Loucy (cell line): ENCODE results near the gene HPSE2.

Source experiments
- H2AFZ ChIP-seq: fragments of 200-600 bp; sonication (generic); 2 replicates; pipeline ENCODE4 v1.6.0; 2016; ENCODE audit warnings: antibody characterized with exemption, mild to moderate bottlenecking, low read length, moderate library complexity
- H3F3A ChIP-seq: fragments of 200-600 bp; 2 replicates; pipeline ENCODE4 v1.6.0; 2016; ENCODE audit warnings: antibody characterized with exemption, low read depth, mild to moderate bottlenecking
- H3K27me3 ChIP-seq: fragments of 200-600 bp; sonication (generic); 2 replicates; pipeline ENCODE4 v1.6.1; 2014; ENCODE audit warnings: low read length, mild to moderate bottlenecking; ENCODE audit not compliant: insufficient read depth, poor library complexity, severe bottlenecking
- H3K36me3 ChIP-seq: fragments of 200-600 bp; sonication (generic); 2 replicates; pipeline ENCODE4 v1.6.1; 2016; ENCODE audit warnings: low read length; ENCODE audit not compliant: insufficient read depth
- H3K4me1 ChIP-seq: fragments of 200-600 bp; sonication (generic); 2 replicates; pipeline ENCODE4 v1.5.1; 2014; ENCODE audit warnings: low read length, mild to moderate bottlenecking; ENCODE audit not compliant: insufficient read depth, poor library complexity, severe bottlenecking
- H3K4me2 ChIP-seq: fragments of 200-600 bp; sonication (generic); 2 replicates; pipeline ENCODE4 v1.6.0; 2014; ENCODE audit warnings: antibody characterized with exemption, low read length, low read depth, mild to moderate bottlenecking; ENCODE audit not compliant: poor library complexity, severe bottlenecking
- H3K4me3 ChIP-seq: fragments of 200-600 bp; sonication (generic); 2 replicates; pipeline ENCODE4 v1.5.1; 2014; ENCODE audit warnings: low read length, mild to moderate bottlenecking, mixed read lengths; ENCODE audit not compliant: poor library complexity, severe bottlenecking
- H3K79me2 ChIP-seq: fragments of 200-600 bp; sonication (generic); 2 replicates; pipeline ENCODE4 v1.6.1; 2014; ENCODE audit warnings: low read length; ENCODE audit not compliant: insufficient read depth
- H3K9ac ChIP-seq: fragments of 200-600 bp; sonication (generic); 2 replicates; pipeline ENCODE4 v1.6.0; 2014; ENCODE audit warnings: mild to moderate bottlenecking, low read depth, low read length, moderate library complexity; ENCODE audit not compliant: poor library complexity, severe bottlenecking
- H3K9me2 ChIP-seq: fragments of 200-600 bp; sonication (generic); replicated peaks from 2 replicates; pipeline ENCODE4 v1.6.1; 2016; ENCODE audit warnings: low read depth, low read length, mixed read lengths
- H3K9me3 ChIP-seq: fragments of 200-600 bp; sonication (generic); 2 replicates; pipeline ENCODE4 v1.6.1; 2014; ENCODE audit warnings: mild to moderate bottlenecking, antibody characterized with exemption, low read length, low read depth; ENCODE audit not compliant: insufficient read depth
- H4K20me1 ChIP-seq: fragments of 200-600 bp; sonication (generic); 2 replicates; pipeline ENCODE4 v1.6.0; 2014; ENCODE audit warnings: antibody characterized with exemption, low read length, mild to moderate bottlenecking; ENCODE audit not compliant: insufficient read depth, poor library complexity, severe bottlenecking
- CTCF ChIP-seq: fragments of 200-600 bp; sonication (generic); conservative IDR thresholded peaks from 2 replicates; pipeline ENCODE4 v1.5.1; 2014; ENCODE audit warnings: mild to moderate bottlenecking, antibody characterized with exemption, low read length
- EZH2phosphoT487 ChIP-seq: fragments of 200-600 bp; IDR thresholded peaks from 2 replicates; pipeline ENCODE4 v1.6.1; 2018; ENCODE audit warnings: antibody characterized with exemption, mild to moderate bottlenecking, moderate library complexity, borderline replicate concordance

Gene HPSE2

GRCh38 chr10:98525969-98526368, 709.7 kb downstream of the HPSE2 start:
- Histone ChIP-seq H3K4me1 (no peaks in the 10 kb centered on the region), H3K4me3 (no peak overlapping the region), H3K9me3 (no peaks in the 10 kb centered on the region), H3K27me3 (no peaks in the 10 kb centered on the region), H3K9ac (no peak overlapping the region), H3K79me2 (no peaks in the 10 kb centered on the region), H3K36me3 (no peaks in the 10 kb centered on the region), H2AFZ (no peak overlapping the region), H3K4me2 (no peak overlapping the region), H4K20me1 (no peaks in the 10 kb centered on the region), H3K9me2 (no peaks in the 10 kb centered on the region), H3F3A (no peaks in the 10 kb centered on the region)
- TF ChIP-seq CTCF, result no peak
- no peak for TF ChIP-seq EZH2phosphoT487

GRCh38 chr10:98524124-98524523, 711.5 kb downstream of the HPSE2 start:
- no peak for TF ChIP-seq EZH2phosphoT487
- TF ChIP-seq CTCF, result no peak
- H2AFZ ChIP-seq, result no peak overlapping the region
- no peaks in the 10 kb centered on the region for H3K27me3 ChIP-seq
- no peaks in the 10 kb centered on the region for H3K9me2 ChIP-seq
- no peaks in the 10 kb centered on the region for H3K9me3 ChIP-seq
- no peak overlapping the region for H3K9ac ChIP-seq
- H3K4me2 ChIP-seq, result no peak overlapping the region
- no peak overlapping the region for H3K4me3 ChIP-seq
- H3F3A ChIP-seq, result no peaks in the 10 kb centered on the region
- H3K36me3 ChIP-seq, result no peaks in the 10 kb centered on the region
- H4K20me1 ChIP-seq, result no peaks in the 10 kb centered on the region
- no peaks in the 10 kb centered on the region for H3K79me2 ChIP-seq
- H3K4me1 ChIP-seq, result no peaks in the 10 kb centered on the region

GRCh38 chr10:98519841-98520240, 715.8 kb downstream of the HPSE2 start:
- no peak for TF ChIP-seq CTCF
- no peak for TF ChIP-seq EZH2phosphoT487
- Histone ChIP-seq H3K9ac (no peak overlapping the region), H2AFZ (no peak overlapping the region), H3K9me3 (no peaks in the 10 kb centered on the region), H3K79me2 (no peaks in the 10 kb centered on the region), H3K27me3 (no peaks in the 10 kb centered on the region), H3K9me2 (no peaks in the 10 kb centered on the region), H3K36me3 (no peaks in the 10 kb centered on the region), H4K20me1 (no peaks in the 10 kb centered on the region), H3K4me1 (no peaks in the 10 kb centered on the region), H3F3A (no peaks in the 10 kb centered on the region), H3K4me2 (no peak overlapping the region), H3K4me3 (no peak overlapping the region)
